GM18526 (cell line): Measurements from ENCODE around the gene TMEM145.

Experiments used
- POLR2A ChIP-seq: IDR thresholded peaks from 3 replicates; pipeline ENCODE4 v1.6.1; 2011; ENCODE audit not compliant: insufficient read length; ENCODE audit errors: extremely low read depth

TMEM145 gene

GRCh38 chr19:42284591-42285341 is 28.3 kb upstream of the TMEM145 start:
- TF ChIP-seq POLR2A, result no peak

DNA sequence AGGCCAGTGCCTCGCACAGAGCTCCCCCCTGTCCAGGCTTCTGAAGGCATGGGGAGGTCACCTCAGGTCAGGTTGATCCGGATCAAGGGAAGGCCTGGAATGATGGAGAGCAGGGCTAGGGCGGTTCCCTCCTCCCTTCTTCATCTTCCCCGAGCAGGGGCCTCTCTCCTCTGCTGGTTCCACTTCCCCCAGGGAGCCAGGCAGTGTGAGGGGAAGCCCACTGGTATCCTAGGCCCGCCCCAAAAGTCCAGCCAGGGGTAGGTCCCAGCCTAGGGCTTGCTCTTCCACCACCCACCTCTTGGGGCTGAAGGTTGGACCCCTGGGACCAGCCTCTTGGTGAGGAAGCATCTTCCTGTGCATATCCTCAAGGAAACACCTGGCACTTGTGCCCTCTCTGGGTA is 27.6 kb upstream of the TMEM145 start:
- no peak for TF ChIP-seq POLR2A

- TF ChIP-seq POLR2A, result no peak
These were observed 27.1 kb upstream of the TMEM145 start for GRCh38 chr19:42285988-42286348.

DNA sequence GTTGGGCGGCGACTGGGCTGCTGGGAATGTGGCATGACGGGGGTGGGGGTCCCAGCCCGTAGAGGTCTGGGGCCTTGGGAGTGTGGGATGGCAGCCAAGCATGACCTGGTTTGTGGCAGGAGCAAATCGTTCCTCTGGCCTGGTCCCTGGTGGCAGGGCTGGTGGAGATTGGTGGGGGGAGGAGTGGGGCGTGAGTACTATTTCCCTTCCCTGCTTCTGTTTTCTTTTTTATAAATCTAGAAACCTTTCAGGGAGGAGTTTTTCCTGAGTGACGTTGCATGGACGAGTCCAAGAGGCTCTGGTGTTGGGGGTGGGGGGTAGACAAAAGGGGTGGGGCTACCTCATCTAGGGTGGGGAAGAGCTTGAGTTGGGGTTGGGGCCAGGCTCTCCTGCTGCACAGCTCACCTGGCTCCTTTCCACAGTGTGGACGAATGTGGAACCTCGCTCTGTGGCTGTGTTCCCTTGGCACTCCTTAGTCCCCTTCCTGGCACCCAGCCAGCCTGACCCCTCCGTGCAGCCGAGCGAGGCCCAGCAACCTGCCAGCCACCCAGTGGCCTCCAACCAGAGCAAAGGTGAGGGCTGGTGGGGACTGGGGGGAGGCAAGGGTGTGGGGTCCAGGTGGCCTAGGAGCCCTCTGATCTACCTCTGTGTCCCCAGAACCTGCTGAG is 26.6 kb upstream of the TMEM145 start:
- TF ChIP-seq POLR2A, result no peak

DNA sequence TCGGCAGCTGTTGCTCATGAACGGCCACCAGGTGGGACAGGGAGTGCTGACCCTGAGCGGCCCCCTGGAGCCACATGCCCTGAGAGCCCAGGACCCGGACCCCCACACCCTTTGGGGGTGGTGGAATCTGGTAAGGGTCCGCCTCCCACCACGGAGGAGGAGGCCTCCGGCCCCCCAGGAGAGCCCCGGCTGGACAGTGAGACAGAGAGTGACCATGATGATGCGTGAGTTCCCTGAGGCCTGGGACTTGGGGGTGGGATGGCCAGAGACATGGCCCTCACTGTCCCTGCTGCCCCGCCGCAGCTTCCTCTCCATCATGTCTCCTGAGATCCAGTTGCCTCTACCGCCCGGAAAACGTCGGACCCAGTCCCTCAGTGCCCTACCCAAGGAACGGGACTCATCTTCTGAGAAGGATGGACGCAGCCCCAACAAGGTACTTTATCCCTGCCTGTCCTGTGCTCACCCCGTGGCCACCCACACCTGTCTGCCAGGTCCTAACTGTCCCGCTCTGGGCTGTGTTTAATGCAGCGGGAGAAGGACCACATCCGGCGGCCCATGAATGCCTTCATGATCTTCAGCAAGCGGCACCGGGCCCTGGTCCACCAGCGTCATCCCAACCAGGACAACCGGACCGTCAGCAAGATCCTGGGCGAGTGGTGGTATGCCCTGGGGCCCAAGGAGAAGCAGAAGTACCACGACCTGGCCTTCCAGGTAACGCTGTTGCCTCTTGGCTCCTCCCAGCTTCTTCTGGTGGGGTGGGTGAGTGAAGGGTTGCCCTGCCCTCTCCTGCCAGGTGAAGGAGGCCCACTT is 25.9 kb upstream of the TMEM145 start:
- no peak for TF ChIP-seq POLR2A

DNA sequence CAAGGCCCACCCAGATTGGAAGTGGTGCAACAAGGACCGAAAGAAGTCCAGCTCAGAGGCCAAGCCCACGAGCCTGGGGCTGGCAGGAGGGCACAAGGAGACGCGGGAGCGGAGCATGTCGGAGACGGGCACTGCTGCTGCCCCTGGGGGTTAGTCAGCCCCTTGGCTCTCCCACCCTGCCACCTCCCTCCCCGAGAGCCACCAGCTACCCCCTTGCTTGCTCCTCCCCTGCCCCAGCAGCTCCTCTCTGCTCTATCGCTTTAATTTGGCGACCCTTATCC is 25.3 kb upstream of the TMEM145 start:
- no peak for TF ChIP-seq POLR2A

DNA sequence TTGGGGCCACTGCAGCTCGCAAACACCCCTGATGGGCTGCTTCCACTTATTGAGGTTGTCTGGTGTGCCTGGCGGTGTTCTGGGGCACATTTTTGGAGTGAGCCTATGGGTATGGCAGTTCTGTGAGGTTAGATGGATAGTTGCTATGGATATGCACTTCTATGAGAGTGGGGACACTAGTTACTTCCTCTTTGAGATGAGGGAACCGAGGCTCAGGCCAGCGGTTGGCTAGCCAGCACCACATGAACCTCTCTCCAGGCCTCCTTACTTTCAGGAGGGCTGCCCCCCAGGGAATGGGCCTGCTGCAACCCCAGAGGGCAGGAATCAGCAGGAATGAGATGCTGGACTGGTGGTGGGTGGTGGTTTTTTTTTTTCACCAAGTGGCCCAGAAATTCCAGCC is 24.7 kb upstream of the TMEM145 start:
- no peak for TF ChIP-seq POLR2A

DNA sequence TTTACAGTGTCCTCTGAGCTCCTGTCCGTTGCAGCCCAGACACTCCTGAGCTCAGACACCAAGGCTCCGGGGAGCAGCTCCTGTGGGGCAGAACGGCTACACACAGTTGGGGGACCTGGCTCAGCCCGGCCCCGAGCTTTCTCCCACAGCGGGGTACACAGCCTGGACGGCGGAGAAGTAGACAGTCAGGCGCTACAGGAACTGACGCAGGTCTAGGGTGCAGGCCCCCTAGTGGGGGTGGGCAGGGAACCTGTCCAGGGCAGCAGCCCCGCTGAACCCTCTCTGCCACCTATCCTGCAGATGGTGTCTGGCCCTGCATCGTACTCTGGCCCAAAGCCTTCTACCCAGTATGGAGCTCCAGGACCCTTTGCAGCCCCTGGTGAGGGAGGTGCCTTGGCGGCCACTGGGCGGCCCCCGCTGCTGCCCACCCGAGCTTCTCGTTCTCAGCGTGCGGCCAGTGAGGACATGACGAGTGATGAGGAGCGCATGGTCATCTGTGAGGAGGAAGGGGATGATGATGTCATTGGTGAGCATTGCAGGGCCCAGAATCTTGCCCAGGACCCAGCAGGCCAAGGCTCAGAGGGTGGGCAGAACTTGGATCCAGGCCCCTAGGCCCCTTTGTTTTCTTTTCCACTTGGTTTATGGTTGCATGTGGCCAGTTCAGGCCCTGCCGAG is 24.1 kb upstream of the TMEM145 start:
- no peak for TF ChIP-seq POLR2A

GRCh38 chr19:42289556-42290041 is 23.5 kb upstream of the TMEM145 start:
- no peak for TF ChIP-seq POLR2A

- TF ChIP-seq POLR2A, result no peak
These were observed 23.0 kb upstream of the TMEM145 start for GRCh38 chr19:42290136-42290522.

DNA sequence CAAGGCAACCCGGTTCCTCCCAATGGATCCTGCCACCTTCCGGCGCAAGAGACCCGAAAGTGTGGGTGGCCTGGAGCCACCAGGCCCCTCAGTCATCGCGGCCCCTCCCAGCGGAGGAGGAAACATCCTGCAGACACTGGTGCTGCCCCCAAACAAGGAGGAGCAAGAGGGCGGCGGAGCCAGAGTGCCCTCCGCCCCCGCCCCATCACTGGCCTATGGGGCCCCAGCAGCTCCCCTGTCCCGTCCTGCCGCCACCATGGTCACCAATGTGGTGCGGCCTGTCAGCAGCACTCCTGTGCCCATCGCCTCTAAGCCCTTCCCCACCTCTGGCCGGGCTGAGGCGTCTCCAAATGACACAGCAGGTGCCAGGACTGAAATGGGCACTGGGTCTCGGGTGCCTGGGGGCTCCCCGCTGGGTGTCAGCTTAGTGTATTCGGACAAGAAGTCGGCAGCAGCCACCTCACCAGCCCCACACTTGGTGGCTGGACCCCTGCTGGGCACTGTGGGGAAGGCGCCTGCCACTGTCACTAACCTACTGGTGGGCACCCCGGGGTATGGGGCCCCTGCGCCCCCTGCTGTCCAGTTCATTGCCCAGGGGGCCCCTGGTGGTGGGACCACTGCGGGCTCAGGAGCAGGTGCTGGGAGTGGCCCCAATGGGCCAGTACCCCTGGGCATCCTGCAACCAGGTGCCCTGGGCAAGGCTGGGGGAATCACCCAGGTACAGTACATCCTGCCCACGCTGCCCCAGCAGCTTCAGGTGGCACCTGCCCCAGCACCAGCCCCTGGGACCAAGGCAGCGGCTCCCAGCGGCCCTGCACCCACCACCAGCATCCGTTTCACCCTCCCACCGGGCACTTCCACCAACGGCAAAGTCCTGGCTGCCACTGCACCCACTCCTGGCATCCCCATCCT is 22.3 kb upstream of the TMEM145 start:
- no peak for TF ChIP-seq POLR2A

- no peak for TF ChIP-seq POLR2A
These were observed 21.7 kb upstream of the TMEM145 start for GRCh38 chr19:42291435-42291810.

DNA sequence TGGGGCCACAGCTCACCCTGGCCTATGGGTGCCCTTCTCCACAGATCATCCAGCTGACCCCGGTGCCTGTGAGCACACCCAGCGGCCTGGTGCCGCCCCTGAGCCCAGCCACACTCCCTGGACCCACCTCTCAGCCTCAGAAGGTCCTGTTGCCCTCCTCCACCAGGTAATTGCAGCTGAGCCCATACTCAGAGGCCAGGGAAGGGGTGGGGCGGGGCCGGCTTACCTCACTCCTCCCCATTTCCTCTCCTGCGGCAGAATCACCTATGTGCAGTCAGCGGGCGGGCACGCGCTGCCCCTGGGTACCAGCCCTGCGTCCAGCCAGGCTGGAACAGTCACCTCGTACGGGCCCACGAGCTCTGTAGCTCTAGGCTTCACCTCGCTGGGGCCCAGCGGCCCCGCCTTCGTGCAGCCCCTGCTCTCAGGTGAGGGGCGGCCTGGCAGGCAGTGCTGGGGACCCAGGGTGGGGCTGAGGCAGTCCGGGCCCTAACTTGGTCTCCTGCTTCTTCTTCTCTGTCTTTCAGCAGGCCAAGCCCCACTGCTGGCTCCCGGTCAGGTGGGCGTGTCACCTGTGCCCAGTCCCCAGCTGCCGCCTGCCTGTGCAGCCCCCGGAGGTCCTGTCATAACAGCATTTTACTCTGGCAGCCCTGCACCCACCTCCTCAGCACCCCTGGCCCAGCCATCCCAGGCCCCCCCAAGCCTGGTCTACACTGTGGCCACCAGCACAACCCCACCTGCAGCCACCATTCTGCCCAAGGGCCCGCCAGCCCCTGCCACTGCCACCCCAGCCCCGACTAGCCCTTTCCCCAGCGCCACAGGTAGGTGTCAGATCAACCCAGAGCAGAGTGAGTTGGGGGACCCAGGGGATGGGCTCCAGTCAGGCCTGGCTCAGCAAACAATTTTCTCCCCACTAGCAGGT is 20.8 kb upstream of the TMEM145 start:
- TF ChIP-seq POLR2A, result no peak

DNA sequence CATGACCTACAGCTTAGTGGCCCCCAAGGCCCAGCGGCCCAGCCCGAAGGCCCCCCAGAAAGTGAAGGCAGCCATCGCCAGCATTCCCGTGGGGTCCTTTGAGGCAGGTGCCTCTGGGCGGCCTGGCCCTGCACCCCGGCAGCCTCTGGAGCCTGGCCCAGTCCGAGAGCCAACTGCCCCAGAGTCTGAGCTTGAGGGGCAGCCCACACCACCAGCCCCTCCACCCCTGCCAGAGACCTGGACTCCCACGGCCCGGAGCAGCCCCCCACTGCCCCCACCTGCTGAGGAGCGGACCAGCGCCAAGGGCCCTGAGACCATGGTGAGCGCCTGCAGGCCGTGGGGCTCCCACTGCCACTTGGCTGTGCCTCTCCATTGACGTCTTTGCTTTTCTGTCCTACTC is 20.1 kb upstream of the TMEM145 start:
- no peak for TF ChIP-seq POLR2A
